HG02840 (cell line): ENCODE data around the gene PPP1R12A.
"Not testable (repeated sequence)": the region's sequence is repeated elsewhere in the genome, so short reads cannot be mapped to it uniquely, and the experiment has no call there.

ENCODE experiments used
- ATAC-seq: cut with Tn5 transposase; IDR thresholded peaks from one replicate; pipeline ENCODE4 v1.9.1; 2021; ENCODE audit warnings: mild to moderate bottlenecking, moderate library complexity, moderate number of reproducible peaks; ENCODE audit not compliant: unreplicated experiment, low FRiP score

PPP1R12A gene

GRCh38 chr12:79935021-79935623 is at the start of gene PPP1R12A:
Gene PPP1R12A, minus strand, starts transcription at chr12:79935097. Its CDS starts 166 bp downstream, at chr12:79934931.
- ATAC-seq, result peak; percentile 86

GRCh38 chr12:79983986-79984620 is 49.2 kb upstream of the PPP1R12A start:
- ATAC-seq, result no peak

DNA sequence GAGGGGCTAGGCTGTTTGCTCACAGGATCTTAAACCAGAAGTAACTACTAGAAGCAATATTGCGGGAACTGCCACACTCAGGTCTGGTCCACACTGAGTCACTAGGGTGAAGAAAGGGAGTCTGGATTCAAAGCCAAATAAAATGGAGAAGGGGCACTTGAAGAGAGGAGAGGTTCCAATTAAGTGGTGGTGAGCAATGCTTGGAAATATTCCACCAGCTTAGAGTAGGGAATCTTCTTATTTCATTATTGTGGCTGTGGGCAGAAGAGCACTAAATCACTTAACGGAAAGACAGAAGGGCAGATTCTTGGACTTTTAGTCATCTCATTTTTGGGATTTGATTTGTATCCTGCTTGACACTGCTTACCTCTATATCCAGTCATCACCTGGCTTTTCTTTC is 48.6 kb upstream of the PPP1R12A start:
- no peak for ATAC-seq

- ATAC-seq, result no peak
Observed at GRCh38 chr12:79982086-79983062, 47.5 kb upstream of the PPP1R12A start.

DNA sequence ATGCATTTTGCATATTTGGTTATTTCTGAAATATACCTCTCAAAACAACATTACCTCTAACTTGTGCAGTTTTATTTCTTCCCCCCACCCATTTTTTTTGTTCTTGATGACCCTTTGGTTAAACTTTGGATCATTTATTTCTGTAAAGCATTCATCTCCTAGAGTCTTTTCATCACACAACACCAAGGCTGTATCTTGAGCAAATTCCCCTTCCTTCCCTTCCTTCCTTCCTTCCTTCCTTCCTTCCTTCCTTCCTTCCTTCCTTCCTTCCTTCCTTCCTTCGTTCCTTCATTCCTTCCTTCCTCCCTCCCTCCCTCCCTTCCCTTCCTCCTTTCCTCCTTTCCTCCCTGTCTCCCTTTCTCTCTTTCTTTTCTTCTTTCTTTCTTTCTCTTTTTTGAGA is 43.8 kb upstream of the PPP1R12A start:
- no peak for ATAC-seq

DNA sequence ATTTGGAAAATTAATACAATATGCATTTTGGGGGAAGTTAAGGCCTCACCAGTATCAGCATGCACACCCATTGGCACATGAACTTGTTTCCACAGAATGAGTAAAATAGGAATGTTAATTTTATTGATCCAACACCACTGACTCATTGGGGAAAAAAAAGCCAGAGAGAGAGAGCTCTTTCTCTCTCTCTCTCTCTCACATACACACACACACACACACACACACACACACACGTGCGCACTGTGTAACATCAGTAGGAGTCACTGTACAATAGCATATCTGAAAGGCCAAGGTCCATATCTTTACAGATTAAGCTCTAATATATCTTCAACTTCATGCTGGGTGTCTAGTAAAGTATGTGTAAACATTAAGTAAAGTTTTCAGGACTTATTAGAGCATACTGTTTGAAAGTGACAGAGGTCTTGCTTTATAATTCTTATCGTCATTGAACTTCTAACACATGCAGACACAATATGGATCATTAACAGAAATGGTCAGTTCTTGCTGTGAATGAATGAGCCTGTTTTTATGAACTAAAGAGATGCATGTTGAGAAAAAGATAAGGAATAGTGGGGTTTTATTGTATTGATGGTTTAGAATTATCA is 43.1 kb upstream of the PPP1R12A start:
- not testable (repeated sequence) for ATAC-seq

DNA sequence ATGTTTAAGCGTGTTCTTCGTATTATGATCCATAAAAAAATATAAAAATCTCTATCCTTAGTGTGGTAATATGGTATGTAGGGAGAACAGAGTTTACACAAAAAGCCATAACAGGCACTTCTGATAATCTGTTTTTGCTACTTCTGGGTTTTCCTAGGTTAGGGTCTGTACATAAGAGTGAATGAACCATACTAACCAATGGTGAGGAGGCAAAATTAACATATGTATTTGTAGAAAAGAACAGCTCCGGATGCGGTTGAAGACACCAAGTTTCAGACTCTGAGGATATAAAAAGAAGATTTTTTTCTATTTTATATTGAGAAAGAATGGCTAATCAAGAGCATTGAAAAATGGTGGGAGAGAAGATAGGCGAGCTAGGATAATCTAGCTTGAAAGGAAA is 40.2 kb upstream of the PPP1R12A start:
- ATAC-seq, result no peak

GRCh38 chr12:79973801-79974200 is 38.9 kb upstream of the PPP1R12A start:
- ATAC-seq, result no peak

DNA sequence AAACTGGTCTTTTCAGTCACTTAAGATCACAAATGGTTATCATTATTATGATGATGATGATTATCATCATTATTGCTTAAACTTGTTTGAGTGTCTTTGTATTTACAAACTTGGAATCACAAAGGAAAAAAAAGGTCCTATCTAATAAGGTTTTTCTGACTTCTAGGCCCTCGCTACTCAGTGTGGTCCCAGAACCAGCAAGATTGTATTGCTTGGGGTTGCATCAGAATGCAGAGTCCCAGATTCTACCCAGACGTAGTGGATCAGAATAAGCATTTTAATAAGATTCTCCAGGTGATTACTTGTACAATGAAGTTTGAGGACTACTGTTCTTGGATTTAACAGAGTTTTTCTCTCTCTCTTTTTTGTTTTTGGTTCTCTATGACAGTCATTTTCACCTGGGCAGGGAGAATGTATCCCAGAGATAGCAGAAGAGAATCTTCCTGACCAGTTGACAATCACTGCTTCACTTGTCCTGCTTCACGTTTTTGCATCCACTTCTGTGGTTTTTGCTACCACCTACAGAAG is 29.3 kb upstream of the PPP1R12A start:
- ATAC-seq, result no peak

DNA sequence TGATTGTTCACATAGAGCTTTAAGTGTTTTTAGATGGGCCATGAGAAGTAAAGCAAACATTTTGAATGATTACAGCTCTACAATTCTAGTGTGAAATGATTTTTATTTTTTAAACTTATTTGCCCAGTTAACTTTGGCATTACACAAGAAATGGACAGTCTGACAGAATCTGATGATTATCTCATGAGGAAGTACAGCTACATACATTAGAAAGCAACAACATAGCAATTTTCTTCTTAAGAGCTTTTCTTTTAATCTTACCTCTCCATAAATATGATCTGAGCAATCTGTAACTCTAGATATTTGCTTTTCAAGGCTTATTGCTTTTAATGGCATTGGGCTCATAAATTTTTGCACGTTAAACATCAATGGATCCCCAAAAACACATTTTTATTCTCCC is 26.5 kb upstream of the PPP1R12A start:
- ATAC-seq, result no peak

GRCh38 chr12:79959484-79959883 is 24.6 kb upstream of the PPP1R12A start:
- no peak for ATAC-seq

DNA sequence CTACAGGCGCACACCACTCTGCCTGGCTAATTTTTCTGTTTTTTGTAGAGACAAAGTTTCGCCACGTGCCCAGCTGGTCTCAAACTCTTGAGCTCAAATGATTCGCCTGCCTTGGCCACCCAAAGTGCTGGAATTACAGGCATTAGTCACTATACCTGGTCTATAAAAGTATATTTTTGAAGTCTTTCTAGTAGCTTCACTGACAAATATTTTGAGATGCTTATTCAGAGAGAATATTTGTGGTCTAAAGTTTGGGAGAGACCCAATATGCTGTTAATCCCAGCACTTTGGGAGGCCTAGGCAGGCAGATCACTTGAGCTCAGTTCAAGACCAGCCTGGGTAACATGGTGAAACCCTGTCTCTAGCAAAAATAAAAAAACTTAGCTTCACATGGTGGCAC is 22.0 kb upstream of the PPP1R12A start:
- no peak for ATAC-seq

GRCh38 chr12:79955561-79955960 is 20.7 kb upstream of the PPP1R12A start:
- ATAC-seq, result no peak

DNA sequence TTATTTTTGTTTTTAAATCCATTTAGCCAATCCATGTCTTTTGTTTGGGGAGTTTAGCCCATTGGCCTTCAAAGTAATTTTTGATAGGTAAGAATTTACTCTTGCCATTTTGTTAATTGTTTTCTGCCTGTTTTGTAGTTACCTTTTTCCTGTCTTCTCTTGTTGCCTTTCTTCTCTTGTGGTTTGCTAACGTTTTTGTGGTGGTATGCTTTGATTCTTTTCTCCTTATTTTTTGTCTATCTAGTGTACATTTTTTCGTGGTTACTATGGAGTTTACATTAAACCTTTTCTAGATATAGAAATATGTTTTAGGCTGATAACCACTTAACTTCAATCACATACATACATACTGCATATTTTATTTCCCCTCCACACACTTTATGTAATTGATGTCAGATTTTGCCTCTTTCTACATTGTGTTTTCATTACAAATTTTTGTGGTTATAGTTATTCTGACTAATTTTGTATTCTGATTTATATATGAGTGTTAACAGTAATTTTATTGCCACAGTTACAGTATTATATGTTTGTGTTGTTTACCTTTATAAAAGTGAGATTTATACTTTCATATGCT is 19.2 kb upstream of the PPP1R12A start:
- no peak for ATAC-seq

DNA sequence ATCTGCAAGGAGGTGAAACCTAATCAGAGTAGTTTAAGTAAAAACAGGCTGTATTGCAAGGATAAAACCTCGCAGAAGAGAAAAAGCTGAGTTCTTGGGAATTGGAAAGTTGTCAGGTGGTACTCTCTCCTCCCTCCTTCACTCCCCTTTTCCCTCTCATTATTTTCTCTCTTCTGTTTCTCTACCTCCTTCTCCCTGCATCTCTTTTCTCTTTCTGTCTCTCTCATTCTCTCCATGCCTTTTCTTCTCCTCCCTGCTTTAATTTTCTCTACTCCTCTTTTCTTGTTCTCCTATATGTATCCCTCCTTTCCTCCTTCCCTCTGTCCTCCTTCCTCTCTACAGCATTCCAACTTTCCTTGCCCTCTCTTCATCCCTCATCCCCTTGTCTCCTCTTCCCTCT is 14.2 kb upstream of the PPP1R12A start:
- ATAC-seq, result no peak

GRCh38 chr12:79945433-79945832 is 10.5 kb upstream of the PPP1R12A start:
- no peak for ATAC-seq

DNA sequence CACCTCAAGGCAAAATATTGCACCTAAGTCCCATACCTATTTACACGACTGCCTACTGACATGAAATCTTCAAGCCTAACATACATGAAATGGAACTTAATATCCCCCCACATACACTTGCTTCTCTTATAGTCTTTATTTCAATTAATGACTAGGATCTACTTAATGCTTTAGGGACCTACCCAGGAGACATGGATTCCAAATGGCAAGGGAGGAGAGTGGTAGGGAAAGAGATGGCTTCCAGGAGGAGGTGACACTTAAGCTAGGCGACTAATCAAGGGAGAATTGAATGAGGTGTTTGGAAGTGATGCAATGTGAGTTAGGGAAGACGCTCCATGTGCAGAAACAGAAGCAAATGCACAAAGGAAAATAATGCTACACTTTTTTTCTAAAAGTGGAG is 9.7 kb upstream of the PPP1R12A start:
- no peak for ATAC-seq

- not testable (repeated sequence) for ATAC-seq
Observed at GRCh38 chr12:79942846-79943245, 7.9 kb upstream of the PPP1R12A start.

DNA sequence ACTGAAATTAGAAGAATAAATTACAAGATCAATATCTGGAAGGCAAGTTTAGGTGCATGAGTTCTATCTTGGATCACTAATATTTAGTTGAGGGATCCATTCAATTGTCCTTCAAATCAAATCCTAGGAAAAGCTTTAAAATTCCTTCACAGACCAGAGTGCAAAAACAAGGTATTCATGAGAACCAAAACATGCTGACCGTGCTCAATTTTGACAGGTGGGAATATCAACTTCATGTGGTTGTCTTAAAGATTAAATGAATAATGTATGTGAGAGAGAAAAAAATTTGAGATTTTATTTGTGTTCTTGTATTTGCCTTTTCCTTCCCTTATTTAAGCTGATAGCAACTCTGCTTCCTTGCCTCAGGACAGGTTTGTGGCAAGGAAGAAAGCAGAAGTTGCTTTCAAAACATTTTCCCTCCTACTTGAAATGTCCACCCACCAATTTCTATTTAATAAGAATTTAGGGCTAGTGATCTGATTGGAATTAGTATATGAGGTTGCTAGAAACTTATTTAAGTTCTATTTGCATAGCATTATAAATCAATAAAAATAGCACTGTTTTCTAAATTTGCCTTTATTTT is 4.9 kb upstream of the PPP1R12A start:
- no peak for ATAC-seq

DNA sequence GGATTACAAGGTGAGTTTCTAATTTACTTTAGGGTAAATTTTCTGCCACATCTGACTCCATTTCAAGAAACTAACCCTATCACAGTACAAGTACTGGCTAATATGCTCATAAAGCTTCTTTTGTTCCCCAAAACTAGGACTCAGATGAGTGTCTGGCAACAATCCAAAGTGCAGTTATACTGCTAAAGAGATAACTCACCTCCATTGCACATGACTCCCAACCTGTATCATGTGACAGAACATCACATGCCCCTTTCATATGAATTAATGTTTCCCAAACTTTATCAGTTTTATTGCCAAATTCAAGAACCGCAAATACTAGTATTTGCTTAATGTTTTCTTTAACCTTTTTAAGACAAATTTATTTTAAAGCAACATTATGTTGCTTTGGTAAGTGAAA is 3.9 kb upstream of the PPP1R12A start:
- no peak for ATAC-seq
